ENCODE results near the gene SLC6A8.
A peak's percentile ranks its signal among the peaks of the same experiment; 100 is the strongest.

The SLC6A8 gene

GRCh38 chrX:153647461-153648357, 40.0 kb upstream of the SLC6A8 start:
- peaks cover 4% of the 10 kb centered on the region for H3K36me3 Mint-ChIP-seq (ENCODE audit: low read depth)
- DNase-seq, result no peak
- peaks cover 49% of the 10 kb centered on the region for H3K27me3 Mint-ChIP-seq (ENCODE audit: low read depth, poor library complexity)

GRCh38 chrX:153648358-153649177, 39.2 kb upstream of the SLC6A8 start:
- Mint-ChIP-seq H3K9me3 (peaks cover 44% of the 10 kb centered on the region), H3K27me3 (ENCODE audit: low read depth, poor library complexity) (peaks cover 41% of the 10 kb centered on the region), H3K27ac (no peak overlapping the region), H3K4me3 (peak overlapping the region; percentile 42), H3K4me1 (peaks cover 13% of the 10 kb centered on the region), H3K36me3 (ENCODE audit: low read depth) (peaks cover 4% of the 10 kb centered on the region)
- no peak for DNase-seq
- no peak for TF ChIP-seq CTCF (IDR thresholded peaks at IDR 0.05)

More at GRCh38 chrX:153647461-153648357, 40.0 kb upstream of the SLC6A8 start:
- Mint-ChIP-seq H3K9me3 (peaks cover 39% of the 10 kb centered on the region), H3K4me1 (peaks cover 17% of the 10 kb centered on the region), H3K27ac (no peak overlapping the region), H3K4me3 (peak overlapping the region; percentile 63)
- no peak for TF ChIP-seq CTCF (IDR thresholded peaks at IDR 0.05)

- peaks cover 37% of the 10 kb centered on the region for H3K27me3 Mint-ChIP-seq (ENCODE audit: low read depth, poor library complexity)
- no peak overlapping the region for H3K4me3 Mint-ChIP-seq
- peaks cover 13% of the 10 kb centered on the region for H3K4me1 Mint-ChIP-seq
- H3K27ac Mint-ChIP-seq, result no peak overlapping the region
- TF ChIP-seq CTCF (IDR thresholded peaks at IDR 0.05), result peak; percentile 30
- DNase-seq, result peak; percentile 49
- H3K9me3 Mint-ChIP-seq, result peaks cover 51% of the 10 kb centered on the region
- H3K36me3 Mint-ChIP-seq (ENCODE audit: low read depth), result peaks cover 4% of the 10 kb centered on the region
Observed at GRCh38 chrX:153649178-153649914, 38.4 kb upstream of the SLC6A8 start.

- H3K27ac Mint-ChIP-seq, result no peak overlapping the region
Observed at GRCh38 chrX:153649915-153650782, 37.6 kb upstream of the SLC6A8 start.

More at GRCh38 chrX:153649915-153650782, 37.6 kb upstream of the SLC6A8 start:
- H3K4me3 Mint-ChIP-seq, result no peak overlapping the region
- peaks cover 4% of the 10 kb centered on the region for H3K36me3 Mint-ChIP-seq (ENCODE audit: low read depth)
- peaks cover 58% of the 10 kb centered on the region for H3K9me3 Mint-ChIP-seq
- no peak for TF ChIP-seq CTCF (IDR thresholded peaks at IDR 0.05)
- peaks cover 13% of the 10 kb centered on the region for H3K4me1 Mint-ChIP-seq
- no peak for DNase-seq
- peaks cover 31% of the 10 kb centered on the region for H3K27me3 Mint-ChIP-seq (ENCODE audit: low read depth, poor library complexity)

Measured in nephron progenitor cell (in vitro differentiated cells).